ENCODE results near the gene CYB5D1.

CYB5D1 gene

DNA sequence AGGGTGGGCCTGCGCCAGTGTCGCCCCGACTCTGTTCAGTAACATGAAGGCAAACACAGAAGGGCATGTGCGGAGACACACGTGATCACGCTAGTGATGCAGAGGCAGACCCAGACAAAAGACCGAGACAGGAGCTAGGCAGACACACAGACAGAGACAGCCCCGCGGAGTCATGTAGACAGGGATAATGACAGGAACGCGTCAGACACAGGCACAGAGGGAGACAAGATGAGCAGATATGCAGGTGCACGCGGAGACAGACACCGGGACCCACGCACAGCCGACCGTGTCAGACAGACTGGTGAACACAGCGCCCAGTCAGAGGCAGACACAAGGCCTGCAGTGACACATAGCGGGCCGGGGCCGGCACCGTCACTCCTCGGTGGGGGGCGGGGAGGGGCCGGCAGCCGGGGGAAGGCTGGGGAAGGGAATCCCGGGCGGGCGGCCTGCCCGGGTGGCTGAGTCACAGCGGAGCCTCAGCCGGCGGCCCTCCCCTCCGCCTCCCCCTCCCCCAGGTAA lies 16.3 kb upstream of the CYB5D1 start:
- Histone ChIP-seq H3K4me1 (ENCODE audit: control insufficient read depth, low read depth, low read length) (peaks cover 21% of the 10 kb centered on the region), H3K27me3 (ENCODE audit: control insufficient read depth, insufficient read depth, low read length) (peaks cover 52% of the 10 kb centered on the region), H3K4me3 (ENCODE audit: low read length) (peak overlapping the region; percentile 76), H3K27ac (ENCODE audit: low read length) (no peak overlapping the region), H3K9me3 (ENCODE audit: control insufficient read depth, low read depth, low read length) (no peaks in the 10 kb centered on the region), H3K9ac (ENCODE audit: low read length) (peak overlapping the region; percentile 64), H3K36me3 (ENCODE audit: control insufficient read depth, low read depth, low read length) (no peaks in the 10 kb centered on the region)

GRCh38 chr17:7841915-7842379 lies 15.9 kb upstream of the CYB5D1 start:
- H3K27me3 ChIP-seq (ENCODE audit: control insufficient read depth, insufficient read depth, low read length): peaks cover 52% of the 10 kb centered on the region
- peaks cover 21% of the 10 kb centered on the region for H3K4me1 ChIP-seq (ENCODE audit: control insufficient read depth, low read depth, low read length)
- H3K9me3 ChIP-seq (ENCODE audit: control insufficient read depth, low read depth, low read length): no peaks in the 10 kb centered on the region
- H3K36me3 ChIP-seq (ENCODE audit: control insufficient read depth, low read depth, low read length): no peaks in the 10 kb centered on the region
- H3K27ac ChIP-seq (ENCODE audit: low read length): no peak overlapping the region
- peak overlapping the region; percentile 64 for H3K9ac ChIP-seq (ENCODE audit: low read length)
- H3K4me3 ChIP-seq (ENCODE audit: low read length): peak overlapping the region; percentile 76

- Histone ChIP-seq H3K36me3 (ENCODE audit: control insufficient read depth, low read depth, low read length) (no peaks in the 10 kb centered on the region), H3K4me3 (ENCODE audit: low read length) (peak overlapping the region; percentile 76), H3K27me3 (ENCODE audit: control insufficient read depth, insufficient read depth, low read length) (peaks cover 52% of the 10 kb centered on the region), H3K9ac (ENCODE audit: low read length) (peak overlapping the region; percentile 60), H3K9me3 (ENCODE audit: control insufficient read depth, low read depth, low read length) (no peaks in the 10 kb centered on the region), H3K27ac (ENCODE audit: low read length) (no peak overlapping the region), H3K4me1 (ENCODE audit: control insufficient read depth, low read depth, low read length) (peaks cover 14% of the 10 kb centered on the region)
Observed at GRCh38 chr17:7842380-7843256, 15.2 kb upstream of the CYB5D1 start.

DNA sequence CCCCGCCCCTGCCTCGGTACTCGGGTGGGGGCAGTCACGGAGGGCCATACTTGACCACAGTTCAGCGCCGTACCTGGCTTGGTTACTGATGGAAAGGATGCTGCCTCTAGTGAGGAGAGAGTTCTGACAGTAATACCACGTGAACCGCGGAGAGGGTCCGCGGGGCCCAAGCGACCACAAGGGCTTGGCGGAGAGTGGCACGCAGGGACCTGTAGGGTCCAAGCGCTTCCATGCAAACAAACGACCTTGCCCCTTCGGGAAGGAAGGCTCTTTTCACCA lies 14.6 kb upstream of the CYB5D1 start:
- peaks cover 52% of the 10 kb centered on the region for H3K27me3 ChIP-seq (ENCODE audit: control insufficient read depth, insufficient read depth, low read length)

GRCh38 chr17:7843536-7844291 lies 14.1 kb upstream of the CYB5D1 start:
- Histone ChIP-seq H3K9ac (ENCODE audit: low read length) (peak overlapping the region; percentile 60), H3K9me3 (ENCODE audit: control insufficient read depth, low read depth, low read length) (no peaks in the 10 kb centered on the region), H3K27ac (ENCODE audit: low read length) (no peak overlapping the region), H3K36me3 (ENCODE audit: control insufficient read depth, low read depth, low read length) (no peaks in the 10 kb centered on the region), H3K4me1 (ENCODE audit: control insufficient read depth, low read depth, low read length) (peaks cover 8% of the 10 kb centered on the region), H3K27me3 (ENCODE audit: control insufficient read depth, insufficient read depth, low read length) (peaks cover 50% of the 10 kb centered on the region), H3K4me3 (ENCODE audit: low read length) (peak overlapping the region; percentile 76)

More for the DNA sequence above, 14.6 kb upstream of the CYB5D1 start:
- Histone ChIP-seq H3K9me3 (ENCODE audit: control insufficient read depth, low read depth, low read length) (no peaks in the 10 kb centered on the region), H3K4me1 (ENCODE audit: control insufficient read depth, low read depth, low read length) (peaks cover 11% of the 10 kb centered on the region), H3K9ac (ENCODE audit: low read length) (peak overlapping the region; percentile 60), H3K27ac (ENCODE audit: low read length) (no peak overlapping the region), H3K4me3 (ENCODE audit: low read length) (peak overlapping the region; percentile 76), H3K36me3 (ENCODE audit: control insufficient read depth, low read depth, low read length) (no peaks in the 10 kb centered on the region)

DNA sequence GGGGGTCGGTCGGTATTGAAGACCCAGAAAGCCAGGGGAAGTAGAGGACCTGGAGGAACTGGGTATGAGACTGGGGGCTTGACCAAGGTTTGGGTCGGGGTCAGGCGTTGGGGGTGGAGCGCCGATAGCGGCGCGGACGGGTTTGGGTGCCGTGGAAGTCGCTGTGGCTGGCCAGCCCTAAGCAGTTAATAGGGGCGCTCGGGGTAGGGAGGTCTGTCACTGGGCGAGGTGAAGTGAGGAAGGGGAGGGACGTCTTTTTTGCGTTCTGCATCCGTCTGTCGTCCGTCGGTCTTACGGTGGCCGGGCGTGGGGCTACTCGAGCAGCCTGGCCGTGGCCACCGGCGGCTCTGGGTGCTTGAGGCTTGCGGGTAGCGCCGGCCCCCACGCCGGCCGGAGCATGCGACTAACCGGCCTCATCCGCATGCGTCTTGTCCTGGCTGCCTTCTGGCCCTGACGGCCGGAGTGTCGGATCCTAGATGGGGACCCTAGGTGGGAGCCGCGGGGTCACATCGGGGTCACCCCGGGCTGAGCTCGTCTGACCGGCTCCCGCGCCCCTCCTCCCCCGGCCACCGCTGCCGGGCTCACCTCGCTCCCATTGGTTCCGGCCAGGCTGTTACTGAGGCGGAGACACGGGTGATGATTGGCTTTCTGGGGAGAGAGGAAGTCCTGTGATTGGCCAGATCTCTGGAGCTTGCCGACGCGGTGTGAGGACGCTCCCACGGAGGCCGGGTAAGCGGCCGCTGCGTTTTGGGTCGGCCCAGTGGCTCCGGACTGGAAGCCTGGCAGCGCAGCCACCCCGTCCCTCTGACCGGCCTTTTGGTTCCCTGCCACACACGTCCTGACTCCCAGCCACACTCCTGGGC lies 13.3 kb upstream of the CYB5D1 start:
- Histone ChIP-seq H3K4me1 (ENCODE audit: control insufficient read depth, low read depth, low read length) (peaks cover 5% of the 10 kb centered on the region), H3K36me3 (ENCODE audit: control insufficient read depth, low read depth, low read length) (no peaks in the 10 kb centered on the region), H3K9me3 (ENCODE audit: control insufficient read depth, low read depth, low read length) (no peaks in the 10 kb centered on the region), H3K27ac (ENCODE audit: low read length) (no peak overlapping the region), H3K27me3 (ENCODE audit: control insufficient read depth, insufficient read depth, low read length) (peaks cover 41% of the 10 kb centered on the region), H3K9ac (ENCODE audit: low read length) (peak overlapping the region; percentile 30), H3K4me3 (ENCODE audit: low read length) (peak overlapping the region; percentile 76)

GRCh38 chr17:7845359-7846062 lies 12.3 kb upstream of the CYB5D1 start:
- peaks cover 5% of the 10 kb centered on the region for H3K4me1 ChIP-seq (ENCODE audit: control insufficient read depth, low read depth, low read length)
- H3K27me3 ChIP-seq (ENCODE audit: control insufficient read depth, insufficient read depth, low read length): peaks cover 32% of the 10 kb centered on the region
- no peak overlapping the region for H3K9ac ChIP-seq (ENCODE audit: low read length)
- H3K9me3 ChIP-seq (ENCODE audit: control insufficient read depth, low read depth, low read length): no peaks in the 10 kb centered on the region
- H3K4me3 ChIP-seq (ENCODE audit: low read length): peak overlapping the region; percentile 76
- H3K27ac ChIP-seq (ENCODE audit: low read length): no peak overlapping the region
- H3K36me3 ChIP-seq (ENCODE audit: control insufficient read depth, low read depth, low read length): no peaks in the 10 kb centered on the region

DNA sequence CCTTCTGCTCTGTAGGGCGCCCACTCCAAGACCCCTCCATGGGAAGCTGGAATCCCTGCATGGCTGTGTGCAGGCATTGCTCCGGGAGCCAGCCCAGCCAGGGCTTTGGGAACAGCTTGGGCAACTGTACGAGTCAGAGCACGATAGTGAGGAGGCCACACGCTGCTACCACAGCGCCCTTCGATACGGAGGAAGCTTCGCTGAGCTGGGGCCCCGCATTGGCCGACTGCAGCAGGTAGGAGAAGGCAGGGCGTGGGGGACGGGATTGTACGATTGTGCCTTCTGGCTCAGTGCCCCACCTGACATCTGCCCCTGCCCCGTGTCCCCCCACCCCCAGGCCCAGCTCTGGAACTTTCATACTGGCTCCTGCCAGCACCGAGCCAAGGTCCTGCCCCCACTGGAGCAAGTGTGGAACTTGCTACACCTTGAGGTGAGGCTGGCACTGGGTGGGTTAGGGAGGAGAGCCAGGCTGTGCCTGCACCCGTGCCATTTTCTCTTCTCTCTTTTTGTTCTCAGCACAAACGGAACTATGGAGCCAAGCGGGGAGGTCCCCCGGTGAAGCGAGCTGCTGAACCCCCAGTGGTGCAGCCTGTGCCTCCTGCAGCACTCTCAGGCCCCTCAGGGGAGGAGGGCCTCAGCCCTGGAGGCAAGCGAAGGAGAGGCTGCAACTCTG lies 11.6 kb upstream of the CYB5D1 start:
- Histone ChIP-seq H3K9me3 (ENCODE audit: control insufficient read depth, low read depth, low read length) (no peaks in the 10 kb centered on the region), H3K4me1 (ENCODE audit: control insufficient read depth, low read depth, low read length) (peaks cover 4% of the 10 kb centered on the region), H3K27me3 (ENCODE audit: control insufficient read depth, insufficient read depth, low read length) (peaks cover 31% of the 10 kb centered on the region), H3K4me3 (ENCODE audit: low read length) (no peak overlapping the region), H3K36me3 (ENCODE audit: control insufficient read depth, low read depth, low read length) (no peaks in the 10 kb centered on the region), H3K27ac (ENCODE audit: low read length) (no peak overlapping the region), H3K9ac (ENCODE audit: low read length) (no peak overlapping the region)

DNA sequence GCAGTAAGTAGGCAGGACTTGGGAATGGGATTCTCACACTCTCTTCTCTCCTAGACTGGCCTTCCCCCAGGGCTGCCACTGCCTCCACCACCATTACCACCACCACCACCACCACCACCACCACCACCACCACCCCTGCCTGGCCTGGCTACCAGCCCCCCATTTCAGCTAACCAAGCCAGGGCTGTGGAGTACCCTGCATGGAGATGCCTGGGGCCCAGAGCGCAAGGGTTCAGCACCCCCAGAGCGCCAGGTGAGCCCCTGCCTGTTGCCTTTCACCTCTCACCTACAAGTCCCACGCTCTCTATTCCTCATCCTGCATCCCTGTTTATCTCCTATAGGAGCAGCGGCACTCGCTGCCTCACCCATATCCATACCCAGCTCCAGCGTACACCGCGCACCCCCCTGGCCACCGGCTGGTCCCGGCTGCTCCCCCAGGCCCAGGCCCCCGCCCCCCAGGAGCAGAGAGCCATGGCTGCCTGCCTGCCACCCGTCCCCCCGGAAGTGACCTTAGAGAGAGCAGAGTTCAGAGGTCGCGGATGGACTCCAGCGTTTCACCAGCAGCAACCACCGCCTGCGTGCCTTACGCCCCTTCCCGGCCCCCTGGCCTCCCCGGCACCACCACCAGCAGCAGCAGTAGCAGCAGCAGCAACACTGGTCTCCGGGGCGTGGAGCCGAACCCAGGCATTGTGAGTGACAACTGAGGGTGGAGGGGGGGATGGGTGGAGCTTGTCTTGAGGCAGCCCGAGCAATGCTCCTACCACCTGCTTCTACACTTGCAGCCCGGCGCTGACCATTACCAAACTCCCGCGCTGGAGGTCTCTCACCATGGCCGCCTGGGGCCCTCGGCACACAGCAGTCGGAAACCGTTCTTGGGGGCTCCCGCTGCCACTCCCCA lies 10.8 kb upstream of the CYB5D1 start:
- Histone ChIP-seq H3K27me3 (ENCODE audit: control insufficient read depth, insufficient read depth, low read length) (peaks cover 31% of the 10 kb centered on the region), H3K27ac (ENCODE audit: low read length) (no peak overlapping the region), H3K36me3 (ENCODE audit: control insufficient read depth, low read depth, low read length) (no peaks in the 10 kb centered on the region), H3K9me3 (ENCODE audit: control insufficient read depth, low read depth, low read length) (no peaks in the 10 kb centered on the region), H3K9ac (ENCODE audit: low read length) (no peak overlapping the region), H3K4me3 (ENCODE audit: low read length) (no peak overlapping the region), H3K4me1 (ENCODE audit: control insufficient read depth, low read depth, low read length) (peaks cover 3% of the 10 kb centered on the region)
